Endothelial cell of umbilical vein (primary cell): ENCODE data around the gene CTSC.

ENCODE experiments used
- CTCF ChIP-seq, 2 donors: IDR thresholded peaks; 1 replicate in 1 of 2; 2 replicates in 1 of 2; pipeline ENCODE4 v1.5.1; 2011; ENCODE audit warnings: low read length in 2 of 2, mild to moderate bottlenecking in 2 of 2, moderate library complexity in 2 of 2, control low read depth in 1 of 2, inconsistent platforms in 1 of 2, low read depth in 1 of 2; ENCODE audit not compliant: insufficient read depth in 1 of 2; ENCODE audit errors: extremely low read depth in 1 of 2
- EZH2 ChIP-seq: IDR thresholded peaks from 2 replicates; pipeline ENCODE4 v1.6.1; 2012; ENCODE audit warnings: borderline replicate concordance, low read depth, mild to moderate bottlenecking, moderate library complexity, low read length, inconsistent platforms; ENCODE audit not compliant: severe bottlenecking
- GATA2 ChIP-seq: IDR thresholded peaks from 2 replicates; pipeline ENCODE4 v1.7.0; 2011; ENCODE audit warnings: low read depth, mild to moderate bottlenecking, moderate library complexity, mixed read lengths, low read length; ENCODE audit not compliant: insufficient read length, insufficient read depth
- MAX ChIP-seq: IDR thresholded peaks from 2 replicates; pipeline ENCODE4 v1.6.1; 2011; ENCODE audit not compliant: insufficient read depth, insufficient read length
- POLR2AphosphoS5 ChIP-seq: IDR thresholded peaks from 2 replicates; pipeline ENCODE4 v1.6.1; 2012; ENCODE audit warnings: low read depth, mild to moderate bottlenecking, control low read depth, low read length, moderate library complexity; ENCODE audit not compliant: insufficient read depth

GRCh38 chr11:88326099-88326498, 11.4 kb downstream of the CTSC start:
- no peak for TF ChIP-seq POLR2AphosphoS5
- no peak for TF ChIP-seq CTCF (IDR thresholded peaks at IDR 0.05; ENCODE audit: extremely low read depth in 1 of 2, insufficient read depth in 1 of 2, low read depth in 1 of 2, low read length in 2 of 2)
- TF ChIP-seq GATA2 = no peak
- TF ChIP-seq MAX = no peak
- no peak for TF ChIP-seq EZH2
